H1 (cell line): ENCODE data around the gene OR51B2. TPM values are rescaled to one million over a fixed set of nuclear protein-coding genes. Genes with fewer than 3 reads are reported as not detected.

Experiments used
- SIN3A ChIP-seq, 2 experiments: IDR thresholded peaks in 1 of 2; conservative IDR thresholded peaks in 1 of 2; 2 replicates each; pipeline ENCODE4 v1.6.1; 2011 to 2012; ENCODE audit warnings: low read length in 2 of 2, improper control_type of control experiment in 1 of 2, low read depth in 1 of 2, mild to moderate bottlenecking in 1 of 2
- polyA plus RNA-seq, 7 experiments: library from polyadenylated mRNA; depleted of rRNA in 3 of 7; stranded (reverse) in 5 of 7; unstranded in 2 of 7; fragments of >200 nt in 5 of 7; fragments of 200-250 nt in 2 of 7; gene quantifications; 1 replicate in 5 of 7; 2 replicates in 1 of 7; 4 replicates in 1 of 7; pipeline versions ENCODE4 v1.2.1 to v1.2.3, GENCODE V29; 2011 to 2013; ENCODE audit warnings: missing spikeins in 2 of 7, mixed read lengths in 2 of 7
- total RNA-seq: library from RNA; stranded (reverse); fragmentation: NEBNext Ultra II Directional; extraction: Animal tissue kit (Norgen Biotek cat#: 25700); gene quantifications from 2 replicates; pipeline ENCODE4 v1.2.1, GENCODE V29; 2021

OR51B2 gene
- total and polyA plus RNA-seq, 2 of the 8 experiments (the other 6 are each of a cell fraction or from before 2014, with no cell fraction given): not detected

DNA sequence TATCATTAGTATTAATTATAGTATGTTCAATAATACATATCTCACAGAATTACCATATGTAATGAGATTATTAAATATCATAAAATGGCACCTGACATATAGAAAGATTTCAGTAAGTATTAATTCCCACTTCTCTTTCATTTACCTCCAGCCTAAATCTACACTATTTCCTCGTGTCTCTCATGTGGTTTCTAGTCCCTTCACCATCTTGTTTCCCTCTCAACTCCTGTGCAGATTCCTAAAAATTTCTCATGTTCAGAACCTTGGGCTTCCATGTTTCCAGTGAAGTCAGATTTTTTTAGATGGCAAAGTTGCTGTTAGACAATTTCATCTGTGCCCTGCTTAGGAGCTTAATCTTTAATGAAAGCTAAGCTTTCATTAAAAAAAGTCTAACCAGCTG, 40.2 kb downstream of the OR51B2 start (continued):
- no peak for TF ChIP-seq SIN3A (conservative IDR thresholded peaks at IDR 0.05 in 1 of 2, IDR thresholded peaks at IDR 0.05 in 1 of 2; ENCODE audit: low read depth in 1 of 2, low read length in 2 of 2)
